ENCODE results near the gene ABCC4.

ABCC4 gene

DNA sequence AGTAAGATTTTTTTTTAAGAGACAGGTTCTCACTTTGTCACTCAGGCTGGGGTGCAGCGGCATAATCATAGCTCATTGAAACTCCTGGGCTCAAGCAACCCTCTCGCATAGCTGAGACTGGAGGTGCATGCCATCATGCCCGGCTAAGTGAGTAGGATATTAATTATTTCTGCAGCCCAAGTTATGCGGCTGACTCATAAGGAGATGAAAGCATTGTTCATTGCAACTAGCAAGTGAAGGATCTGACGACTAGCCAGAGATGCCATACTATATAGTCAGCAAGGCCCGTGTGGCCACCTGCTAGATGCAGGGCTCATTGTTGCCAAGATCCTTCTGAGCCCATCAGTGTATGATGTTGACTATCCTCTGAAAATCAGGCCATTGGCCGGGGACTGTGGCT, 45.2 kb downstream of the ABCC4 start:
- DNase-seq (ENCODE audit: low read depth) = no peak

DNA sequence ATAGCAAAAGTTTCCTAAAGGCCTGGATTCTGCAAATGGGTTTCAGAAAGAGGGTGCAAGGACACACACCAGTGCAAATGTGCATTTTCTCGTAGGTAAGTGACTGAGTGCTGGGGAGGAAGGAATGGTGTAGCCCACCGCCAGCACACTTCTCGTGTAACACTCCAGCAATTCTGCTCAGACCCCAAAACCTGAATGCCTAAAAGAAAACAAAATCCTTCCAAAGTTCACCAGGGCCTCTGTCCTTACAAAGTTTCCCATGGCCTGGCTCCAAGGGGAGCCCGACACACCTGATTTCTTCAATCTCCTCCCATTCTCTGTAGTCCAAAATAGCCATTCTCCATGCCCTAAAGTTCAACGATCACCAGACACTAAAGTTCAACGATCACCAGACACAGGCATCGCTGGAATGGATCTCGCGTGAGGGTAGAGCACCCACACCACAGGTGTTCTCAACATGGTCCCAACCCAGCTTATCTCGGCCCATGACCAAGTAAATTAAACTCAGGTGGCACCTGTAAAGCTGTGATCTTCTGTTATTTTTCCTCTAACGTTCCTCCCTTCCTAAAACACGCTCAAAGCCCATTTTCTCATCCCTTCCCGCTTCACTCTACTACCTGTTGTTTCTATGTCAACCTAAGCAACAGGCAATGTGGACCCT, 46.0 kb downstream of the ABCC4 start:
- no peak for DNase-seq (ENCODE audit: low read depth)

DNA sequence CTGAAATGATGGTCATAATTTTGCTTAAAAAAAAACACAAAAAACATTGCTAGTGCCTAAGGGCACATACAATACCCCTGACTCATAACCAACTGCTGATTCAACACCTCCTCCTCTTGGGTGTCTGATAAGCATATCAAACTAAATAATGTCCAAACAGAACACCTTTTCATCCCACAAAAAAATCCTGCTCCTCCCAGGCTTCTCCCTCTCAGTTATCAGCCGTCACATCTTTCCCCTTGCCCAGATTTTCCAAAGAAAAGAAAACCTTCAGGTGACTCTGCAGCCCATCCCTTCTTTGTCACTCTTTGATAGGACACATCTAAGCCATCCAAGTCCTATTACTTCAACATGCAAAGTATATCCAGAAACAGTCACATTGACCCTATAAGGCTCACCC, 46.9 kb downstream of the ABCC4 start:
- no peak for DNase-seq (ENCODE audit: low read depth)

DNA sequence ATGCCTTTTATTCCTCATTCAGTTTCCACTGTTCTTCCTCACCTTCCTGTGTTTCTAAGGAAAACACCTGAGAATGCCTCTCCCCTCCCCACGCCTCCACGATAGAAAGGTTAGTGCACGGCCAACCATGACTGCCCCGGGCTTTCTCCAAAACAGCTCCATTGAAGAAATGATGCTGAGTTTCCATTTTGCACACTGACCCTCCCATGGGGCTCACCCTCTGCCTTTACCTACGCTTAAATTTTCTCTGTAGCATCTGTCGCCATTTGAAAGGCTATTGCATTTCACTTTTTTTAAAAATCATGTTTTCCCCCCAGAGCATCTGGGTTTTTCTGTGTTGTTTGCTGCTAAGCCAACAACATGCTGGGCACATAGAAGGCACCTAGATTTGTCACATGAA, 48.2 kb downstream of the ABCC4 start:
- DNase-seq (ENCODE audit: low read depth) = no peak

DNA sequence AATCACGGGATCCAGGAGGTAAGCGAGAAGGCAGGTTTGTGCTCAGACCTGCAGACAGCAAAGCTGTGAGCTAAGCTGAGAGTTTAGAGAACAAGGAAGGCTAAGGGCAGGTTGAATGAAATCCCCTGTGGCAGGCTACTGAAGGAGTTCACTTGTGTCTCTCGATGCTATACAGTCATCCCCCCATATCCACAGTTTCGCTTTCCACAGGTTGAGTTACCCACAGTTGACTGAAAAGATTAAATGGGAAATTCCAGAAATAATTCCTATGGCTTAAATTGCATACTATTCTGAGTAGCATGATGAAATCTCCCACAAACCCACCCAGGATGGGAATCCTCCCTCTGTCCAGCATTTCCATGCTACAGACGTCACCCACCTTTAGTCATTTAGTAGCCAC, 49.6 kb downstream of the ABCC4 start:
- no peak for DNase-seq (ENCODE audit: low read depth)

DNA sequence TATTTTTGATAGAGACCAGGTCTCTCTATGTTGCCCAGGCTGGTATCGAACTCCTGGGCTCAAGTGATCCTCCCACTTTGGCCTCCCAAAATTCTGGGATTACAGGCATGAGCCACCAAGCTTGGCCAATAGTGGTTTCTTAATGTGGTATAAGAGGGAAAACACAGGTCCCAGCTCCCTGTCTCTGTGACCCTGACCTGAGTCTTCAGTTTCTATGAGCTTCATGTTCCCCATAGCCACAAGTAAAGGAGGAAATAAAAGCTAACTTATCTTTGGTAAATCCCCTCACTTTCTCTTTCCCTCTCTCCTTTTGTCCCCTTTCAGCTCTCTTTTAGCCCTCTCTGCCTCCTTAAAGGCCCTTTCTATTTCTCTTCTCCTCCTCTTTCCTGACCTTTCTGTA, 50.3 kb downstream of the ABCC4 start:
- no peak for DNase-seq (ENCODE audit: low read depth)

DNA sequence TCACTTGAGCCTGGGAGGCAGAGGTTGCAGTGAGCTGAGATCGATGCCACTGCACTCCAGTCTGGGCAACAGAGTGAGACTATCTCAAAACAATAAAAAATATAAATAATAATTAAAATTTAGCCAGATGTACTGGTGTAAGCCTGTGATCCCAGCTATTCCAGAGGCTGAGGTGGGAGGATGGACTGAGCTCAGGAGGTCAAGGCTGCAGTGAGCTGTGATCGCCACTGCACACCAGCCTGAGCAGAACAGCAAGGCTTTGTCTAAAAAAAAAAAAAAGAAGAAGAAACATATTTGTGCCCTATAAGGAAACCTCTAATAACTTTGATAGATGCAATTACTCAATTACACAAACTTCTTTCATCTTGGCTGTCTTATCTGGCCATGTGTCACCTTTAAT, 52.3 kb downstream of the ABCC4 start:
- DNase-seq (ENCODE audit: low read depth) = no peak

DNA sequence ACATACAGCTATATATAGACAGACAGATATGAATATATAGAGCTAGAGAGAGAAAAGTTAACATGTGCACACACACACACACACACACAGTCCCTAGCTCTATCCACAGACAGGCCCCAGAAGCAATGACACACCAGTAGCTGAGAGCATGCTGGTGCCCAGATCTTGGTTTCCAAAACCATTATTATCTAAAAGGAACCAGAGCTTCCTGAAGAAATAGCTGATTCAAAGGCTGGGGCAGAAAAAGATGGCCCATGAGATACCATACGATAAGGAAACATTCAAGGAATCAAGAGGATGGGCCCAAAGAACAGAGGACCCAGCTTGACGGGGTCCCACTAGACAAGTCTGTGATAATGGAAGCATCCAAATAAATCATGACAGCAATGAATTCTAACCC, 53.4 kb downstream of the ABCC4 start:
- no peak for DNase-seq (ENCODE audit: low read depth)

DNA sequence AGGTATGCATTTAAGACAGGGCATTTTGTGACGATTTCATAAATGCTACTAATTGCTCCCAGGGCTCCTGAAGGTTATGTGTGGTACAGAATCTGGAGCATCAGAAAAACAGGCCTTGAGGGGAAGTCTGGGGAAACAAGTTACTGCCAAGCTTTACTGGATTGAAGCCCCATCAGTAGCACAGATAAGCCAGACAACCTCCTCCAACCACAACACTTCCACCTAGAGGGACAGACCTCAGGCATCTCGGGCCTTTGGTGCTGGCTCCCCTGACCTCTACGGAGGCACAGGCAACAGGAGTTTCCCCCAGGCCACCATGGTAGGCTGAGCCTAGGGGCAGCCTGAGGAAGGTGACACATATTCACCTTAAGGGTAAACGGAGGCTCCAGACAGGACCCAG, 54.1 kb downstream of the ABCC4 start:
- no peak for DNase-seq (ENCODE audit: low read depth)

DNA sequence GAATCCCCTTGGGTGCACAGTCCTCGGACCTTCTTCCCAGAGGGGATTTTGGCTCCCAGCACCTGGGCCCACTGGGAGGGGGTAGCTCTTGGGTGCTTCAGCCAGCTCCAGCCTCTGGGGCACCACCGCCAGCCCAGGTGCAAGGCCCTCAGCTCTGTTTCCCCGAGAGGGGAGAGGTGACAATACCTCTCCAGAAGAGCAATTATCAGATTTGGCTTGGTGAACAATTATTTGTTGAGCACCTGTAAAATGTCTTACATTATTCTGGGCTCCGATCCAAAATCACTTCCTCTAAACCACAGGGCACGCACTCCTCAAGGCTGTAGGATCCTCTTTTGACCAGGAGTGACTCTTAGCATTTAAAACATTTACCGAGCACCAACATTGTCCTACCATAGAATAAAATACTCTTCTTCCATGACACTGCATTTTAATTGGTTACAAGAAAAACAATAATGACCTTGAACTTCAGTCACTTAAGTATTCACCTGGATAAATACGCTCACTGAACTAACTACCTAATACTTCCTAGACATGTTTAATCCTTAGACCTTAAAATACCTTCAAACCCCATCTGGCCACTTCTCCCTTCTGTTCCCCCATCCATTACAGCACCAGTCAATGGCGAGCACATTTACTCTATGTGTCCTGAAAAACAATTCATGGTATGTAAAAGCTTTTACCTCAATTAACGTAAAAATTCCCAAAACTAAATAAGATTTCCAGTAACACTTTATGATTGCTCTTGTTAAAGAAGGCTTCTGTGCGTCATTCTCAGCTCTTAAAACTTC, 54.8 kb downstream of the ABCC4 start:
- DNase-seq (ENCODE audit: low read depth) = no peak

DNA sequence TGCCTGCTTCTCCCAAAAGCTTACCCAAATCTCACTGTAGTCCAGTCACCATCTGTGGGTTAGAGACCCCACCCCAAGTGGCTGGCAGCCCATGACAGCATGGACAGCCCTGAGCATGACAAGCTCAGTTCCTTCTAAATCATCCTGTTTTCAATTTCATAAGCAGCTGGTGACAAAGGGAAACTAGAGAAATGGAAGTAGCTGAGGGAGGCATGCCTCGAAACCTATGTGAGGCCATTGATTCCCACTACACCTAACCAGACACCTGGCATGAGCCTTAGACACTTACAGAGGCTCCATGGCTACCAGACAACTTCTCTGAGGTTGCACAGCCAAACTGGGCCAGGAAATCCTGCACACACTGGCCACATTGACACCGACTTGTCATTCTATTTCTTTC, 56.2 kb downstream of the ABCC4 start:
- DNase-seq (ENCODE audit: low read depth) = no peak

DNA sequence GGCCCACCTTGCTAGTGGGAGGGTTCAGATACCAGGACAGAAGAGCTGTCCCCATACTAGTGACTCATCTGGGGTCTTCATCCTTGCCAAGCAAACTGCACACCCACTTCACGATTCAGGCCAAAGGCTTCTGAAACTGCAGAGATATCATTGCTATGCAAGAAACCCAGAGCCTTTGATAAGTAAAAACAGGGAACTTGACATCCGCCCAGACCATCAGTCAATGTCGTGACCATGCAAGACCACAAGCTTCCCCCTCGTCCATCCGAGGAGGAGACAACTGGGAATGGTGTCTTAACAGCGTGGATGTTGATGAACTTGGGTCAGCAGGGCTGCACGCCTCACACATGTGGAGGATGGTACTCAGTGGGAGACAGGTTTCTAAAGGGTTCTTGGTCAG, 58.0 kb downstream of the ABCC4 start:
- no peak for DNase-seq (ENCODE audit: low read depth)

DNA sequence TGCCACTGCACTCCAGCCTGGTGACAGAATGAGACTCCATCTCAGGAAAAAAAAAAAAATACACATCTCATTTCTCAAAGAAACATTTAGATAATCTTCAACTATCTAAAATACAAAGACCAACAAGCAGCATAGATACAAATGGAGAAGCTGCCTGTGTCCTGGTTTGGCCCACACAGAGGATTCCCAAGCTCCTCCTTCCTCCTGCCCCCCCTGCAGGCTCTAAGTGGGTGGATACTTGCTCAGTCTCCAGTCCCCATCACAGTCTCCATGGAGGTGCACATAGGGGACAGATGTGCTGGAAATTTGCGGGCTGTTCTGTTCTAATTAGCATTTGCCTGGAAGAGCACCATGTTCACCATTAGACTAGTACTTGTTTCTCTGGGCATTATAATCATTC, 59.9 kb downstream of the ABCC4 start:
- DNase-seq (ENCODE audit: low read depth) = no peak

DNA sequence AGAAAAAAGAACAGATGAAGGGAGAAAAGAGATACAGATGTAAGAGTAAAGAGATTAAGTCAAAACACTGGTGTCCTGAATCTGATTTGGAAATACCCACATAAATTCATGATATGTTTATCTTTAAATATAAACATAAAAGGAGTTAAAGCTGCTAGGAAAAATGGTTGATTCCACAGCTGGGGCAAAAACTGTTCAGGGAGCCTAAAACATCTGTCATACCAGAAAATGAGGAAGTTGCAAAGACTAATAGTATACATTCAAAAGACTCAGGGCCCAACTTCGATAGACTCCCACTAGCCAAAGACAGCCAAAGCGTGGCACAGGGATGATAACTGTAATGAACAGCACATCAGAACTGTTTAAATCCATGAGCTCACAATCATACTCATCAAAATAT, 62.0 kb downstream of the ABCC4 start:
- DNase-seq (ENCODE audit: low read depth) = no peak

DNA sequence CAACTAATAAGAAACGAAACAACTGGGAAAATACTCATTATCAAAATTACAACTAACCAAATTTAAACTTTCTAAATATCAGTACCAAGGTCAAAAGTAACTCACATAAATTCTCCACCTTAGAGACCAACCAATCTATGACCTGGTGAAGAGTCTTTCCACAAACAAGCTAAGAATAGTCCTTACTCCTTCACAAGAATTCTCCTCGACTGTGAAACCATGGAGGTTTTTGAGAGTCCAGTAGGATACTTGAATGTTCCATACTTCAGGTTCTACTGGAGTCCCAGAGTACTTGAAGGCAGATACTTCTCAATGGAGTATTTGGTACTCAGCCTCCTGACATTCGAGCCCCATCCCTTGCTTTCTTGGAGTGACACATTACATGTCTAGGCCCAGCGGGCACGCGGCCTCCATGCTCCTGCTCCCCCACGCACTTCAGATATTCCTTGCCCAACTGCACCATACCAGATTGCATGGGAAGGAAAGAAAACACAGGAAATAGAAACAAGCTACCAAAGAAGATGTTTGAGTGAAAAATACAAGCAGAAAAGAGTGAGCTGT, 63.9 kb downstream of the ABCC4 start:
- no peak for DNase-seq (ENCODE audit: low read depth)

DNA sequence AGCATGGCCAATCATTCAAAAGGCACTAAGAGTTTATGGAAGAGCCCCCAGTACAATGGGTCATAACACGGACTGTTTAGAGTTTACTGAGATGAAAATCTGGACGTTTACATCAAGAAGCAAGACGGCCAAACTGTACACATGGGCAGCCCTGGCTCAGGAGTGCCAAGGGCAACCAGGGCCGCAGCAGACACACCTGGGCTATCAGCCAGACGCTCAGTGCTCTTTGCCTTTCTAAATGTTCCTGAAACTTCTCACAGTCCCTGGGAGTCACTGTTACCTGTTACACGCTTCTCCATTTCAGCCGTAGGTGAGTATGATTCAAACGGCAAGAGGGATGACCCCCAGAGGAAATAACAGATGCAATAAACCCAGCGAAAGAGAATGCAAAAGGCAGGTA, 64.5 kb downstream of the ABCC4 start:
- DNase-seq (ENCODE audit: low read depth) = no peak

DNA sequence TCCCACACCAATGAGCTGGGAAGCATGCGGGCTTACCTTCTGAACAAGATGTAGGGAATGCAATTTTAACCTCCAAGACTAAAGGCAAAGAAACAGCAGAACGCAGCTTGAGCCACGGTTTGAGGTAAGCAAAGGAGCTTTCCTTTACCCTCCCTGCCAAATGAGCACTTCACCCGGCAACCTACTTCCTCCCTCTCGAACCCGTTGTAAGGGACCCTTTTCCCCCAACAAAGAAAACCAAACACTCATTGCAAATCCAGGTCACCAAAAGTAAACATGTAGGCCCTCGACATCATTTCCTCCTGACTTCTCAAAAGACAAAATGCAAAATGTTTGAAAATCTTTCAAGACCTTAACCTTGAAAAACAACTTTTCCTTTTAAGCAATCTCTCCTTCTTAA, 65.3 kb downstream of the ABCC4 start:
- DNase-seq (ENCODE audit: low read depth) = no peak

DNA sequence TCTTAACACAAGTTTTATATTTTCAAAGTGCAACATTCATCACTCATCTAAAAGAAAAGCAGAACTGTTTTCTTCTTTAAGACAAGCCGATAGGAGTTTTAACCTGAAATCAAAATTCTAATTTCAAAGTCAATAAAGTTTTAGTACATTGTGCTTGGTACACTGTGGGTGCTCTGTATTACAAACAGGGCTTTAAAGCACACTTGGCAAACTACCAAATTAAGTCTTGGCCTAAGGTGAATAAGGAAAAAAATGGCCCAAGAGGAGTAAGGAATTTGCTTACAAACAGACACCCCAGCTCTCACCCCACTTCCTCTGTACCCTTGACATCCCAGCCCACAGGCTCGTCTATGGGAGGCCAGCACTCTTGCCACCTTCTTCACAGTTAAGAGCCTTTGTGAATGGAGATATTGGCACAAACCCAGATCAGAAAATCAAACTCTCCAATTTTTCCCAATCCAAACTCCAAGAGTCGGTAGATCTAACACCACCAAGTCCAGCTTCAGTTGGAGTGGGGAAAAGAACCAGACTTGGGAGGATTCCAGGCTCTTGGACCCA, 66.0 kb downstream of the ABCC4 start:
- DNase-seq (ENCODE audit: low read depth) = no peak

DNA sequence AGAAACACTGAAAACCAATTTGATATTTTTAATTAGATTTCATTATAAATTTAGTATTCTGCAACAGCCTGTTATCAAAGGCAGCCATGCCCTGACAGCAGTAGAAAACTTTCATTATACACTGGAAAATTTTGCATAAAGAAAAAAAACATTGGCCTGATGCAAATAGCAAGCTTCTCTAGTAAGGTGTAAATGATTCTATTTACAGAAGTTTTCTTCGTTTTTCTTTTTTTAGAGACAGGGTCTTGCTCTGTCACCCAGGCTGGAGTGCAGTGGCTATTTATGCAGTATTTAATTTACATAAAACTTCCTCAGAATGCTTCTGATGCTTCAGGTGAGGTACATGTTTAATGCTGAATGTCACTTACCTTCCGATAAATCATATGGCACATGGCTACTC, 67.0 kb downstream of the ABCC4 start:
- no peak for DNase-seq (ENCODE audit: low read depth)

DNA sequence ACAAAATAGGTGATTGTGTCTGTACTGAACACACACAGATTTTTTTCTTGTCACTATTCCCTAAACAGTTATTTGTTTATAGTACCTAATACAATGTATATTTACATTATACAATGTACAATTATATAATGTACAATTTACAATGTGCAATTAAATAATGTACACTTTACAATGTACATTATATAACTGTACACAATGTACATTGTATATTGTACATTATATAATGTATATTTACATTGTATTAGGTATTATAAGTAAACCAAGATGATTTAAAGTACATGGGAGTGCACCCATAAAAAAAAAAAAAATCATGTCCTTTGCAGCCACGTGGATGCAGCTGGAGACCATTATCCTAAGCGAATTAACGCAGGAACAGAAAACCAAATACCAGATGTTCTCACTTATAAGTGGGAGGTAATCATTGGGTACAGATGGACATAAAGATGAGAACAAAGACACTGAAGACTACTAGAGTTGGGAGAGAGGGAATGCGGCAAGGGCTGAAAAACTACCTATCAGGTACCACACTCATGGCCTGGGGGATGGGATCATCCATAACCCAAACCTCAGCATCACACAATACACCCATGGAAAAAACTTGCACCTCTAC, 68.1 kb downstream of the ABCC4 start:
- DNase-seq (ENCODE audit: low read depth) = no peak

DNA sequence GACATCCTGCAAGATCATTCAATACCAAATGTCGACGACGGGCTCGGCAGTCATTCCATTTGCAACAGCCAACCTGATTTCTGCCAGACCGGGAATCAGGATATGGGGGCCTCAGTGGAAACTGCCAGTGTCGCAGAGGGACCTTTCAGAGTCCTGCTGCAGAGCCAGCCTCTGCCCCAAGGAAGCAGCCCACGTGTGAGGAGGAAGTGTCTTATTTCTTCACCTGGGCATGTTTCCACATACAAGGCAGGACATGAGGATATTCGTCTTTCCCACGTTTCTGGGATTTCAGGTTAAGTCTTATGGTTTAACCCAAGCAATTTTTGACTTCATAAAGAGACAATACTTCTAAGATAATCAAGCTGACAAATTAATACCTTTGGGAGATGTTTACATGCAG, 69.9 kb downstream of the ABCC4 start:
- no peak for DNase-seq (ENCODE audit: low read depth)

DNA sequence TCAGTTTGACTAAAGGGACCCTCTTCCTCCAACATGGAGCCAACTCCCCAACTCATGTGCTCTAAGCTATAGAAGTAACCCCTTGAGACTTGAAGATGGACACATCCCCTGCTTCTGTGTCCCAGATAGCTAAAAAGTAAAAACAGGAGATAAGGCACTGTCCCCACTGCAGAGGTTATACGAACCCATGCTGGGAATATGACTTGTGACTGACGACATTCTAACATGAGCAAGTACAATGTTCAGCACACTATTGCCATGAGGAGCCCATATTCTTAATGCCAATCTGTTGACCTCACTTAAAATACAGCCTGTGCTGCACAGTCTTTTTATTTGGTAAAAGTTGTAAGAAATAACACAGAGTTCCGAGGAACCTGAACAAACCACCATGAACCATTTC, 71.4 kb downstream of the ABCC4 start:
- DNase-seq (ENCODE audit: low read depth) = no peak

DNA sequence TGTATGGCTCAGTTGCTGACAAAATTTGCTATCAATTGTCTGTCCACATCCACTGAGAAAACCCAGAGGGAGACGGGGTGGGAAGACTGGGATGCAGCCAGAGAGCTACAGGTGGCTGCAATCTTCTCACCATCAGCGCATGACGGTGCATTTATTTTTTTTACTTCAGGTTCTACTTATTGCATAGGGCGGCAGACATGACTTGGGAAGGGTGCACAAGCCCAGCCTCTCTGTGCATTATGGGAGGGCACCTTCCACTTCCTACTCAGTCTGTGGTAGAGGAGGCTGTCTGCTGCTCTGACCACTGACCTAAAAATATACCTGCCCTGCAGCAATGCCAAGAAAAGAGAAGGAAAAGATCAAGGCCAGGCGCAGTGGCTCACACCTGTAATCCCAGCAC, 73.1 kb downstream of the ABCC4 start:
- DNase-seq (ENCODE audit: low read depth) = no peak
